ENCODE measurements around the gene SAMD14.

Gene SAMD14

DNA sequence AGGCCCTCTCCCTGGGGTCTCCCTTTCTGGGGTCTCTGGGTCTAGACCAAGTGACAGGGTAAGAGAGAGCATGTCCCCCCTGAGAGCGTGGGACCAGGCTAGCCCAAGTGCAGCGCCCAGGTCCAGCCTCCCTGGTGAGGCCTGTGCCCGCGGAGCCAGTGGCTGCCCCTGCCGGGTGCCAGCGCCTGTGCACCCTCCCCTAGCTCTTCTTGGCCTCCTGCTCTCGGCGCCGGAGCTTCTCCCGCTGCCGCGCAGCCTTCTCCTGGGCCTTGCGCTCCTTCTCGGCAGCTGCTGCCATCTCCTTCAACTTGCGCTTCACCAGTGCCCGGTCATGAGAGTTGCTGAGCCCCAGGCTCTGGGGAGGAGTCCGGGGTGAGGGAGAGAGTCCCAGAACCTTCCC is 17.3 kb downstream of the SAMD14 start:
- no peak for DNase-seq (ENCODE audit: low spot score)

GRCh38 chr17:50111673-50112655 is 18.0 kb downstream of the SAMD14 start:
- no peak for DNase-seq (ENCODE audit: low spot score)

DNA sequence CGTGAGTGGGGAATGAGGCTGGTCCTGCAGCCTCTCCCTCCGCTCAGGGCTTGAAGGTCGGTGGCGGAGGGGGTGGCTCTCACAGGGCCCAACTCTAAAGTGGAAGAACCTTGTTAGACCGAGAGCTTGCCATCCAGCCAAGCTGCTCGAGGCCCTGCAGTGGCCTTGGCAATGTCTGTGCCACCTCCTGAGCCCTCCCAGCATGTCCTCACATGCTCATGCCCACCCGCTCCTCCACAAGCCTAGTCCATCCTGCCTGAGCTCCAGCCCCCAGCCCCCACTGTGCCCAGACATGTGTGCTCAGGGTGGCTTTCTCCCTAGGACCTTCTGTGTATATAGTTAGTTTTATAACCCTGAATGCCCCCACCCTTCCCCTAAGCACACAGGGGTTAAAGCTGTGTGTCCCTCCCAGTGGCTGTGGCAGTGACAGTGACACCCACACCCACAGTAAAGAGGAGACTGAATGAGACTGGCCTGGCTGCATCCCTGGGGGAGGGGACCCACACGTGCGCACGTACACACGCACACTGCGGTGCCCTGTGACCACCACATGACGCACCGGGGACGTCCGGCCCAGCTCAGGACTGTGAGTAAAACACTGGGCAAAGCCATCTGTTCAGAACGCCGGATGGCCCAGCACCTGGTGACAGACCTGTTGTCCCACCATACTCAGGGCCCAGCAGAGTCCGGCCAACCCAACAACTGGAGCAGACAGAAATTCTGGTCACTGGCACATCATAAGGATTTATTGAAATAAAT is 19.2 kb downstream of the SAMD14 start:
- DNase-seq (ENCODE audit: low spot score) = no peak

GRCh38 chr17:50109785-50110184 is 20.2 kb downstream of the SAMD14 start:
- DNase-seq (ENCODE audit: low spot score) = no peak

DNA sequence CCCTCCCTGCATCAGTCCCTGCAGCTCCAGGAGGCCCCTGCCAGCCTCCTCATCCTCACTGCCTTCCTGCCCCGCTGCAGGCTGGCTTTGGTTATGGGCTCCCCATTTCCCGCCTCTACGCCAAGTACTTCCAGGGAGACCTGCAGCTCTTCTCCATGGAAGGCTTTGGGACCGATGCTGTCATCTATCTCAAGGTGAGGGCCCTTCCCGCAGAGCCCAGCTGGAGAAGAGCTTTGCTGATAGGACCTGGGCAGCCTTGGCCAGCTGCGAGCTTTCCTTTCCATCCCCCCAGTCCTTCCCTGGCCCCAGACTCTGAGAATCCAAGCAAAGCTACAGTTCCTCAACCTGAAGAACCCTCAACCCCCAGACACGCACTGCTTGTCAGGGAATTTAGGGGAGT is 20.8 kb downstream of the SAMD14 start:
- no peak for DNase-seq (ENCODE audit: low spot score)

DNA sequence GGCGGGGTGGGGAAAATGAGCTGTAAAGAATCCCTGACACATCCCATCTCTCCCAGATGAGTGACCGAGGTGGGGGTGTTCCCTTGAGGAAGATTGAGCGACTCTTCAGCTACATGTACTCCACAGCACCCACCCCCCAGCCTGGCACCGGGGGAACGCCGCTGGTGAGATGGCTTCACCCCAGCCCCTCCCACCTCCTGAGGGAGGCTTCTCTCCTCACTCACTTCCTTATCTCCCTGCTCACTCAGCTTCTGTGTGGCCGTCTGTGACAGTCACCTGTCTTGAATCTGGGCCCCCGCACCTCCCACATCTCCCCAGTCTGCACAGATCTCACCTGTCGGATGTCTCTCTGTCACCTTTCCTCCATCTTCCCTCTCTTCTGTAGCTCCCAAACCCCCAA is 21.4 kb downstream of the SAMD14 start:
- DNase-seq (ENCODE audit: low spot score) = no peak

DNA sequence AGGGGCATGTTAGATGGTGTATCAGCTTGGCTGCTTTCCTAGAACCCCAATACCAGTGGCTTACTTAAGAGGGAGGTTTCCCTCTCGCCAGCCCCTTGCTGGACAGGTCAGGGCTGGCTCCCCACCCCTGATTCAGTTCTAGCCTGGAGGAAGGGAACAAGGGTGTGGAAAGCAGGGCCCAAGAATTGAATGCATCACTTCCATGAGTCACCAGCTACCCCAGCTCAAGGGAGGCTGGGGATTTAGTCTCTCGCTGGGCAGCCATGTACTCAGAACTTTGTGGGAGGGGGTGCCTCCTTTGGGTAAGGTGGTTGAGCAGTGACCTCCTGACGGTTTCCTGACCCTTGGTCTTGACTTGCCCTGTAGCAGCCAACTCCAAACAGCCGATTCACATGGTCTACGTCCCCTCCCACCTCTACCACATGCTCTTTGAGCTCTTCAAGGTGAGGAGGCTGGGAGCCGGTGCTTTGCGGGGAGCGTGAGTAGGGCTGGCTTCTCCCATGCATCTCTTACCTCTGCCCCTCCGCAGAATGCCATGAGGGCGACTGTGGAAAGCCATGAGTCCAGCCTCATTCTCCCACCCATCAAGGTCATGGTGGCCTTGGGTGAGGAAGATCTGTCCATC is 22.1 kb downstream of the SAMD14 start:
- no peak for DNase-seq (ENCODE audit: low spot score)

DNA sequence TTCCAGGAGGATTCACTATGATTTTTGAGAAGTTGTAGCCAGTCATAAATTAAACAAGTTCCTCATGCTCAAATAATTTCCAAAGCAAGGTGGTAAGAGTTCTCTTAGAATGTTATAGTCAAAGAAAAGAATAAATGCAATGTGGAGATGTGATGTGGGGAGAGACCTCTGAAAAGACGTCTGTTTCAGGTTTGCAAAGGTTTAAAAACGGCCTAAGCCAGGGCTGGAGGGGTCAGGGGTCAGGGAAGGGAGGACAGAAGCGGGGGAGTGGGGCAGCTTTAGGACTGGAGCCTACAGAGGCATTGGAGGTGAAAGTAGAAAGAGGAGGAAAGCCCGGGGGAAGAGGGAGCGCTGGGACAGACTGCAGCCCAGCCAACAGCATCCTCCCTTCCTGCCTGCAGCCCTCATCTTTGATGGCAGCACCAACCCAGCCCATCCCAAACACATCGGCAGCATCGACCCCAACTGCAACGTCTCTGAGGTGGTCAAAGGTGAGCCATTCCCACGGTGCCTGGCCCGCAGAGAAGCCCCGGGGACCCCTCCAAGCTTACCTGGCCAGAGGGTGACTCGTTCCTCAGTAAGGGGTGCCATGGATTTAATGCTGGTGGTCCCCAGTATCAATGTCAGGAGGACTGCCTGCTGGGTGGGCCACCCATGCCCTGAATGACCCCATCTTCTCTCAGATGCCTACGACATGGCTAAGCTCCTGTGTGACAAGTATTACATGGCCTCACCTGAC is 23.4 kb downstream of the SAMD14 start:
- DNase-seq (ENCODE audit: low spot score) = no peak

DNA sequence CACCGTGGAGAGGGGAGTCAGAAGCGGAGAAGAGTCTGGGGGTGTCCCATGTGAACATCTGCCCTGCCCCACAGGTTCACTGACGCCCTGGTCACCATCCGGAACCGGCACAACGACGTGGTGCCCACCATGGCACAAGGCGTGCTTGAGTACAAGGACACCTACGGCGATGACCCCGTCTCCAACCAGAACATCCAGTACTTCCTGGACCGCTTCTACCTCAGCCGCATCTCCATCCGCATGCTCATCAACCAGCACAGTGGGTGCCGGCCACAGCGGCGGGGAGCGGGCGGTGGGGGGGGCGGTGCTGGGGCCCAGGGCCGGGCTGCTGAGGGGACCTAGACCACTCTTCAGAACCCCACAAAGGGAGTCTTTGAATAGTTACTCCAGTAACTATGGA is 24.1 kb downstream of the SAMD14 start:
- DNase-seq (ENCODE audit: low spot score) = no peak

DNA sequence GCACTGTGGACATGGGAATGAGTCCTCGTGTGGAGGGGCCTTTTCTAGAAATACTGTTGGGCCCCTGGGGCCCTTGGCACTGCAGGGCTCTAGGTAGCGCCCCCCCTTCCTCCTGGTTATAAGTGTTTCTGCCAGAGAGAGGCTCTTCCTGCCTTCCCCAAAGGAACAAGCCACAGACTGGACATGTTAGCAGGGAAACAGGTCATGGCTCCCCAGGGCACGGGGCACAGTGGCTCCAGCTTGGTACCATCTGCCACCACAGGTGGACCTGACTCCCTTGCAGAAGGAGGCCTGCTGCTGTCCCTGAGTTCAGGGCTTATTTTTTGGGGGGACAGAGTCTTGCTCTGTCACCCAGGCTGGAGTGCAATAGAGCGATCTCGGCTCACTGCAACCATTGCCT is 26.0 kb downstream of the SAMD14 start:
- no peak for DNase-seq (ENCODE audit: low spot score)

GRCh38 chr17:50103252-50103651 is 26.7 kb downstream of the SAMD14 start:
- no peak for DNase-seq (ENCODE audit: low spot score)

- no peak for DNase-seq (ENCODE audit: low spot score)
These were observed 27.6 kb downstream of the SAMD14 start for GRCh38 chr17:50102164-50102991.

GRCh38 chr17:50101346-50102163 is 28.4 kb downstream of the SAMD14 start:
- DNase-seq (ENCODE audit: low spot score) = no peak

DNA sequence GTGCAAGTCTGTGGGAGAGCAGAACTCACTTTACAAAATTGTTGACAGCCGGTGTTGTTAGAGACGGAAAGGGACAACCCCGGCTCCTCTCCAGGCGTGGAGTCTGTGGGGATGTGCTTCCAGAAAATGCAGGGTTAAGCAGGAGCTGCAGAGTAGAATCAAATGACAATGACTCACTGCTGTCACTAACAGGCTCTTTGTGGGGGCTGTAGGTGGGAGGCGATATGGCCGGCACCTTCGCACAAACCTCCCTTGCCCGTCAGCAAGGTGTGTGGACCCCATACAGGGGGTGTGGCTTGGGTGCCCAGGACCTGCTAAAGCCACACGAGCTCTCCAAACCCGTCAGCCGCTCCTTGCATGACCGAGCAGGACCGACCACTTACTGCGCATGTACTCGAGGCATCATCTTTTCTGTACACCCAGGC is 29.0 kb downstream of the SAMD14 start:
- no peak for DNase-seq (ENCODE audit: low spot score)

- no peak for DNase-seq (ENCODE audit: low spot score)
These were observed 29.5 kb downstream of the SAMD14 start for GRCh38 chr17:50100480-50100883.

GRCh38 chr17:50099003-50099402 is 31.0 kb downstream of the SAMD14 start:
- no peak for DNase-seq (ENCODE audit: low spot score)

GRCh38 chr17:50098583-50098982 is 31.4 kb downstream of the SAMD14 start:
- DNase-seq (ENCODE audit: low spot score) = no peak

GRCh38 chr17:50097926-50098325 is 32.0 kb downstream of the SAMD14 start:
- DNase-seq (ENCODE audit: low spot score) = no peak

DNA sequence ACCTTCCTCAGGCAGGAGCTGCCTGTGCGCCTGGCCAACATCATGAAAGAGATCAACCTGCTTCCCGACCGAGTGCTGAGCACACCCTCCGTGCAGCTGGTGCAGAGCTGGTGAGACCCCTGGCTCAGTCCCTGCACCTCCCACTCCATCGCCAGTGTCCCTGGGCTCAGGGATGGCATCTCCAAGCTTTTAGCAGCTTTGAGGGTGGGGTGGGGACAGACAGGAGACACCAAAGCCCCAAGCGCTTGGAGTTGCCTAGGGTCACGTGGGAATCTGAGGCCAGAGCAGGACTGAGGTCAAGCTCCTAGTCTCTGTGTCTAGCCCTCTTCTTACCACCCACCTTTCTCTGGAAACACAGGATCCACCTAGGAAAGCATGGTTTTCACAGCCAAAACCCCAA is 32.5 kb downstream of the SAMD14 start:
- no peak for DNase-seq (ENCODE audit: low spot score)

DNA sequence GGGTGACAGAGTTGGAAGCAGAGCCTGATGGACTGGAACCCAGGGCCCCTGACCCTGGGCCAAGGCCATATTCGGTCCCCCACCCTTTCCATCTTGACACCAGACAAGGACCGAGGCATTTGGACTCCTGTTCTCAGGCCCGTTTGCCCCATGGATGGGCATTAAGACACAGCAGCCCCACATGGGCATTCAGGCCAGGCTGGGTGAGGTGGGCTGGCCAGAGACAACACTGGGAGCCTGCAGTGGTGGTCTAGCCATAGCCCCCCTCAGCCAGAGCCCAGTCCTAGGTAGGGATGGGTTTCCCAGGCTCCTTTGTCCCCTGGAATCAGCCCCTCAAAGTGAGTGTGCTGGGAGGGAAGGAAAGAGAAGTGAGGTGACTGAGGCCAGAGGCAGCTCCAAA is 33.2 kb downstream of the SAMD14 start:
- DNase-seq (ENCODE audit: low spot score) = no peak

Measured in RKO (cell line).